GM12878 (cell line): ENCODE data around the gene COX6A2. TPM values are rescaled to one million over a fixed set of nuclear protein-coding genes. Genes with fewer than 3 reads are reported as not detected.
A peak's percentile ranks its signal among the peaks of the same experiment; 100 is the strongest.

Experiments
- CHD4 ChIP-seq: fragments of 200-600 bp; sonication (generic); IDR thresholded peaks from 2 replicates; pipeline ENCODE4 v1.6.1; 2016; ENCODE audit warnings: mild to moderate bottlenecking
- CTCF ChIP-seq, 3 experiments: IDR thresholded peaks in 2 of 3; conservative IDR thresholded peaks in 1 of 3; 2 replicates each; pipeline ENCODE4 v1.5.1; 2011; ENCODE audit warnings: low read depth in 3 of 3, low read length in 3 of 3, mild to moderate bottlenecking in 3 of 3, control low read depth in 2 of 3, moderate library complexity in 2 of 3, inconsistent platforms in 1 of 3, mixed read lengths in 1 of 3; ENCODE audit not compliant: control insufficient read depth in 2 of 3, insufficient read depth in 1 of 3; ENCODE audit errors: extremely low read depth in 1 of 3
- EED ChIP-seq: sonication (generic); IDR thresholded peaks from 2 replicates; pipeline ENCODE4 v1.6.1; 2016; ENCODE audit warnings: antibody characterized with exemption, low read depth
- ETV6 ChIP-seq, 2 experiments: fragments of 450-650 bp in 1 of 2; IDR thresholded peaks in 1 of 2; conservative IDR thresholded peaks in 1 of 2; 2 replicates each; pipeline ENCODE4 v1.6.1; 2014; ENCODE audit warnings: antibody characterized with exemption in 1 of 2, borderline replicate concordance in 1 of 2, low read depth in 1 of 2, mild to moderate bottlenecking in 1 of 2, moderate library complexity in 1 of 2
- KAT2A ChIP-seq: conservative IDR thresholded peaks from 2 replicates; pipeline ENCODE4 v1.6.1; 2011; ENCODE audit warnings: low read depth, low read length; ENCODE audit not compliant: control insufficient read depth
- NR2F1 ChIP-seq: fragments of 450-650 bp; conservative IDR thresholded peaks from 2 replicates; pipeline ENCODE4 v1.6.1; 2017; ENCODE audit warnings: mild to moderate bottlenecking
- NRF1 ChIP-seq: conservative IDR thresholded peaks from 2 replicates; pipeline ENCODE4 v1.6.1; 2011; ENCODE audit warnings: mild to moderate bottlenecking, low read depth, low read length, improper control_type of control experiment
- PAX8 ChIP-seq: fragments of 450-650 bp; IDR thresholded peaks from 2 replicates; pipeline ENCODE4 v1.6.1; 2017; ENCODE audit warnings: mild to moderate bottlenecking, moderate library complexity
- RAD51 ChIP-seq: fragments of 450-650 bp; IDR thresholded peaks from 2 replicates; pipeline ENCODE4 v1.6.1; 2016; ENCODE audit warnings: moderate library complexity, mild to moderate bottlenecking, inconsistent platforms
- SREBF1 ChIP-seq: IDR thresholded peaks from 2 replicates; pipeline ENCODE4 v1.6.1; 2012; ENCODE audit warnings: mild to moderate bottlenecking, low read length
- WRNIP1 ChIP-seq: IDR thresholded peaks from 2 replicates; pipeline ENCODE4 v1.6.1; 2011; ENCODE audit warnings: low read depth, low read length, improper control_type of control experiment, borderline replicate concordance
- ZBED1 ChIP-seq: IDR thresholded peaks from 2 replicates; pipeline ENCODE4 v1.6.1; 2016; ENCODE audit warnings: borderline replicate concordance
- ZBTB11 ChIP-seq: fragments of 450-650 bp; formaldehyde crosslinking; IDR thresholded peaks from 2 replicates; pipeline ENCODE4 v1.5.0; 2022; ENCODE audit warnings: mild to moderate bottlenecking, missing genetic modification characterization
- ZNF622 ChIP-seq: fragments of 450-650 bp; IDR thresholded peaks from 2 replicates; pipeline ENCODE4 v1.6.1; 2017; ENCODE audit warnings: mild to moderate bottlenecking, inconsistent platforms
- polyA plus RNA-seq, 11 experiments: library from polyadenylated mRNA; depleted of rRNA in 4 of 11; unstranded in 6 of 11; stranded (reverse) in 5 of 11; fragments of >200 nt; fragmentation: Nextera tagmentation in 4 of 11; fragmentation: Illumina TruSeq in 1 of 11; extraction: Ambion mirVana in 4 of 11; extraction: Trizol in 1 of 11; gene quantifications; 1 replicate in 1 of 11; 2 replicates in 10 of 11; pipeline versions ENCODE4 v1.2.1 to v1.2.3, GENCODE V29; 2011 to 2016; ENCODE audit warnings: inconsistent platforms in 2 of 11, missing spikeins in 2 of 11, low read depth in 1 of 11
- total RNA-seq, 4 experiments: library from RNA; depleted of rRNA in 3 of 4; stranded (reverse); fragments of >200 nt in 3 of 4; fragmentation: Illumina TruSeq in 1 of 4; extraction: Trizol in 1 of 4; gene quantifications; 2 replicates each; pipeline versions ENCODE4 v1.2.1 to v1.2.3, GENCODE V29; 2013 to 2021
- TF ChIP-seq, protein P1 (sequence below): IDR thresholded peaks from 2 replicates; pipeline ENCODE4 v1.6.1; 2012; ENCODE audit warnings: mild to moderate bottlenecking, low read depth, low read length
- TF ChIP-seq, protein P2 (sequence below): fragments of 450-650 bp; IDR thresholded peaks from 2 replicates; pipeline ENCODE4 v1.6.1; 2017; ENCODE audit warnings: mild to moderate bottlenecking, moderate library complexity

COX6A2 gene
- total and polyA plus RNA-seq, 10 of the 15 experiments (the other 5 are each of a cell fraction or from before 2014, with no cell fraction given): not detected

- TF ChIP-seq, protein P1, sequence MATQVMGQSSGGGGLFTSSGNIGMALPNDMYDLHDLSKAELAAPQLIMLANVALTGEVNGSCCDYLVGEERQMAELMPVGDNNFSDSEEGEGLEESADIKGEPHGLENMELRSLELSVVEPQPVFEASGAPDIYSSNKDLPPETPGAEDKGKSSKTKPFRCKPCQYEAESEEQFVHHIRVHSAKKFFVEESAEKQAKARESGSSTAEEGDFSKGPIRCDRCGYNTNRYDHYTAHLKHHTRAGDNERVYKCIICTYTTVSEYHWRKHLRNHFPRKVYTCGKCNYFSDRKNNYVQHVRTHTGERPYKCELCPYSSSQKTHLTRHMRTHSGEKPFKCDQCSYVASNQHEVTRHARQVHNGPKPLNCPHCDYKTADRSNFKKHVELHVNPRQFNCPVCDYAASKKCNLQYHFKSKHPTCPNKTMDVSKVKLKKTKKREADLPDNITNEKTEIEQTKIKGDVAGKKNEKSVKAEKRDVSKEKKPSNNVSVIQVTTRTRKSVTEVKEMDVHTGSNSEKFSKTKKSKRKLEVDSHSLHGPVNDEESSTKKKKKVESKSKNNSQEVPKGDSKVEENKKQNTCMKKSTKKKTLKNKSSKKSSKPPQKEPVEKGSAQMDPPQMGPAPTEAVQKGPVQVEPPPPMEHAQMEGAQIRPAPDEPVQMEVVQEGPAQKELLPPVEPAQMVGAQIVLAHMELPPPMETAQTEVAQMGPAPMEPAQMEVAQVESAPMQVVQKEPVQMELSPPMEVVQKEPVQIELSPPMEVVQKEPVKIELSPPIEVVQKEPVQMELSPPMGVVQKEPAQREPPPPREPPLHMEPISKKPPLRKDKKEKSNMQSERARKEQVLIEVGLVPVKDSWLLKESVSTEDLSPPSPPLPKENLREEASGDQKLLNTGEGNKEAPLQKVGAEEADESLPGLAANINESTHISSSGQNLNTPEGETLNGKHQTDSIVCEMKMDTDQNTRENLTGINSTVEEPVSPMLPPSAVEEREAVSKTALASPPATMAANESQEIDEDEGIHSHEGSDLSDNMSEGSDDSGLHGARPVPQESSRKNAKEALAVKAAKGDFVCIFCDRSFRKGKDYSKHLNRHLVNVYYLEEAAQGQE: no peak
- TF ChIP-seq ZBTB11 (no peak), SREBF1 (peak; percentile 48; the same call in 1 of the 2 replicates), ZBED1 (no peak; the same call in 1 of the 2 replicates), KAT2A (no peak), ZNF622 (no peak), PAX8 (no peak), WRNIP1 (no peak), RAD51 (no peak), EED (peak; percentile 86), ETV6 (conservative IDR thresholded peaks at IDR 0.05 in 1 of 2, IDR thresholded peaks at IDR 0.05 in 1 of 2; ENCODE audit: borderline replicate concordance in 1 of 2, low read depth in 1 of 2) (no peak), NRF1 (no peak), CTCF (IDR thresholded peaks at IDR 0.05 in 2 of 3, conservative IDR thresholded peaks at IDR 0.05 in 1 of 3; ENCODE audit: control insufficient read depth in 2 of 3, extremely low read depth in 1 of 3, insufficient read depth in 1 of 3, low read depth in 3 of 3, low read length in 3 of 3) (peak; percentile 48 to 71 (median 67)), CHD4 (no peak), NR2F1 (no peak; the same call in 1 of the 2 replicates)
- TF ChIP-seq, protein P2, sequence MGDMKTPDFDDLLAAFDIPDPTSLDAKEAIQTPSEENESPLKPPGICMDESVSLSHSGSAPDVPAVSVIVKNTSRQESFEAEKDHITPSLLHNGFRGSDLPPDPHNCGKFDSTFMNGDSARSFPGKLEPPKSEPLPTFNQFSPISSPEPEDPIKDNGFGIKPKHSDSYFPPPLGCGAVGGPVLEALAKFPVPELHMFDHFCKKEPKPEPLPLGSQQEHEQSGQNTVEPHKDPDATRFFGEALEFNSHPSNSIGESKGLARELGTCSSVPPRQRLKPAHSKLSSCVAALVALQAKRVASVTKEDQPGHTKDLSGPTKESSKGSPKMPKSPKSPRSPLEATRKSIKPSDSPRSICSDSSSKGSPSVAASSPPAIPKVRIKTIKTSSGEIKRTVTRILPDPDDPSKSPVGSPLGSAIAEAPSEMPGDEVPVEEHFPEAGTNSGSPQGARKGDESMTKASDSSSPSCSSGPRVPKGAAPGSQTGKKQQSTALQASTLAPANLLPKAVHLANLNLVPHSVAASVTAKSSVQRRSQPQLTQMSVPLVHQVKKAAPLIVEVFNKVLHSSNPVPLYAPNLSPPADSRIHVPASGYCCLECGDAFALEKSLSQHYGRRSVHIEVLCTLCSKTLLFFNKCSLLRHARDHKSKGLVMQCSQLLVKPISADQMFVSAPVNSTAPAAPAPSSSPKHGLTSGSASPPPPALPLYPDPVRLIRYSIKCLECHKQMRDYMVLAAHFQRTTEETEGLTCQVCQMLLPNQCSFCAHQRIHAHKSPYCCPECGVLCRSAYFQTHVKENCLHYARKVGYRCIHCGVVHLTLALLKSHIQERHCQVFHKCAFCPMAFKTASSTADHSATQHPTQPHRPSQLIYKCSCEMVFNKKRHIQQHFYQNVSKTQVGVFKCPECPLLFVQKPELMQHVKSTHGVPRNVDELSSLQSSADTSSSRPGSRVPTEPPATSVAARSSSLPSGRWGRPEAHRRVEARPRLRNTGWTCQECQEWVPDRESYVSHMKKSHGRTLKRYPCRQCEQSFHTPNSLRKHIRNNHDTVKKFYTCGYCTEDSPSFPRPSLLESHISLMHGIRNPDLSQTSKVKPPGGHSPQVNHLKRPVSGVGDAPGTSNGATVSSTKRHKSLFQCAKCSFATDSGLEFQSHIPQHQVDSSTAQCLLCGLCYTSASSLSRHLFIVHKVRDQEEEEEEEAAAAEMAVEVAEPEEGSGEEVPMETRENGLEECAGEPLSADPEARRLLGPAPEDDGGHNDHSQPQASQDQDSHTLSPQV: no peak; the same call in 1 of the 2 replicates
These were observed 30.9 kb upstream of the COX6A2 start, which contains the start of gene ARMC5 (continued) for GRCh38 chr16:31458844-31459686.
